ENCODE data around the gene DYTN.

- no peak for TF ChIP-seq CTCF (IDR thresholded peaks at IDR 0.05; ENCODE audit: low read depth, low read length)
- no peak for TF ChIP-seq EZH2phosphoT487 (IDR thresholded peaks at IDR 0.05; ENCODE audit: low read depth)
Measured at GRCh38 chr2:206739271-206739670, 21.1 kb upstream of the DYTN start.
